SK-N-SH (cell line): ENCODE results near the gene SARS2. TPM values are rescaled to one million over a fixed set of nuclear protein-coding genes. Genes with fewer than 3 reads are reported as not detected.
A peak's percentile ranks its signal among the peaks of the same experiment; 100 is the strongest.

ENCODE experiments used
- CTCF ChIA-PET: fragments of 300-600, 350-600 bp; formaldehyde crosslinking; extraction: SDS; loops from one replicate; lab custom pipeline; 2021; lab: Yijun Ruan, JAX
- POLR2A ChIA-PET: fragments of 350-600 bp; sonication (Branson Sonifier 250); formaldehyde crosslinking; extraction: SDS; loops from one replicate; lab custom pipeline; 2020; ENCODE audit warnings: antibody characterized with exemption, inconsistent platforms; lab: Yijun Ruan, JAX
- DNase-seq: peaks from one replicate; pipeline ENCODE4 v3.0.0; 2012
- H2AFZ ChIP-seq: fragments of 200-600 bp; sonication (generic); 2 replicates; pipeline ENCODE4 v1.8.1; 2016; ENCODE audit warnings: antibody characterized with exemption, mild to moderate bottlenecking, low read depth
- H3F3A ChIP-seq: fragments of 200-600 bp; sonication (generic); replicated peaks from 2 replicates; pipeline ENCODE3; 2016; ENCODE audit warnings: antibody characterized with exemption, mild to moderate bottlenecking; ENCODE audit not compliant: insufficient read depth
- H3K27ac ChIP-seq, 2 experiments: fragments of 200-500 bp in 1 of 2; fragments of 200-600 bp in 1 of 2; sonication (Bioruptor generic) in 1 of 2; sonication (generic), shearing (Covaris generic) in 1 of 2; 2 replicates each; pipeline versions ENCODE4 v1.5.1 to v1.6.1; 2014 to 2016; ENCODE audit warnings: low read depth in 2 of 2, inconsistent platforms in 1 of 2, low read length in 1 of 2, mild to moderate bottlenecking in 1 of 2, mixed read lengths in 1 of 2
- H3K27me3 ChIP-seq: fragments of 200-600 bp; sonication (generic), shearing (Covaris generic); 2 replicates; pipeline ENCODE4 v1.6.1; 2016; ENCODE audit warnings: mixed run types; ENCODE audit not compliant: insufficient read depth
- H3K36me3 ChIP-seq, 2 experiments: fragments of 200-500 bp in 1 of 2; fragments of 200-600 bp in 1 of 2; sonication (Bioruptor generic) in 1 of 2; sonication (generic) in 1 of 2; replicated peaks in 1 of 2; 2 replicates each; pipeline versions ENCODE3 to v1.5.1; 2014 to 2016; ENCODE audit warnings: low read length in 1 of 2, mild to moderate bottlenecking in 1 of 2; ENCODE audit not compliant: insufficient read depth in 2 of 2, control insufficient read depth in 1 of 2
- H3K4me1 ChIP-seq, 2 experiments: fragments of 200-500 bp in 1 of 2; fragments of 200-600 bp in 1 of 2; sonication (Bioruptor generic) in 1 of 2; sonication (generic), shearing (Covaris generic) in 1 of 2; 2 replicates each; pipeline versions ENCODE4 v1.5.1 to v1.6.1; 2014 to 2016; ENCODE audit warnings: low read depth in 1 of 2, low read length in 1 of 2, mixed run types in 1 of 2; ENCODE audit not compliant: insufficient read depth in 2 of 2, control insufficient read depth in 1 of 2
- H3K4me2 ChIP-seq: fragments of 200-600 bp; sonication (generic), shearing (Covaris generic); 2 replicates; pipeline ENCODE4 v1.6.1; 2017; ENCODE audit warnings: mixed run types
- H3K4me3 ChIP-seq, 2 experiments: fragments of 200-500 bp in 1 of 2; fragments of 200-600 bp in 1 of 2; sonication (Bioruptor generic) in 1 of 2; sonication (generic), shearing (Covaris generic) in 1 of 2; 2 replicates each; pipeline versions ENCODE4 v1.5.1 to v1.8.1; 2014 to 2016; ENCODE audit warnings: low read depth in 2 of 2, inconsistent platforms in 1 of 2, low read length in 1 of 2, mild to moderate bottlenecking in 1 of 2, mixed read lengths in 1 of 2, moderate library complexity in 1 of 2
- H3K79me2 ChIP-seq: fragments of 200-600 bp; sonication (generic); 2 replicates; pipeline ENCODE4 v1.8.1; 2017; ENCODE audit warnings: mild to moderate bottlenecking; ENCODE audit not compliant: insufficient read depth
- H3K9ac ChIP-seq: fragments of 200-600 bp; sonication (generic); 2 replicates; pipeline ENCODE4 v1.6.1; 2017; ENCODE audit warnings: mixed run types
- H3K9me2 ChIP-seq: fragments of 200-600 bp; sonication (generic); 2 replicates; pipeline ENCODE4 v1.6.1; 2017; ENCODE audit warnings: mixed run types
- H3K9me3 ChIP-seq: fragments of 200-600 bp; sonication (generic); 2 replicates; pipeline ENCODE4 v1.6.1; 2017; ENCODE audit warnings: mixed run types, mild to moderate bottlenecking, moderate library complexity
- H4K20me1 ChIP-seq: fragments of 200-600 bp; sonication (generic); 2 replicates; pipeline ENCODE4 v1.6.1; 2017; ENCODE audit warnings: mild to moderate bottlenecking, mixed run types; ENCODE audit not compliant: insufficient read depth
- CHD2 ChIP-seq: fragments of 150-350 bp; IDR thresholded peaks from 2 replicates; pipeline ENCODE4 v1.6.1; 2018; ENCODE audit warnings: low read length; ENCODE audit not compliant: partially characterized antibody
- FOSL2 ChIP-seq: IDR thresholded peaks from 2 replicates; pipeline ENCODE4 v1.4.0; 2012; ENCODE audit warnings: low read depth, mild to moderate bottlenecking, moderate library complexity, borderline replicate concordance
- GATA2 ChIP-seq: sonication (generic); formaldehyde crosslinking; IDR thresholded peaks from 2 replicates; pipeline ENCODE4 v1.5.0; 2020; ENCODE audit warnings: mild to moderate bottlenecking, missing genetic modification reagents
- IRF3 ChIP-seq: fragments of 150-350 bp; IDR thresholded peaks from 2 replicates; pipeline ENCODE4 v1.6.1; 2016; ENCODE audit warnings: mild to moderate bottlenecking, low read depth, low read length
- MAX ChIP-seq: IDR thresholded peaks from 2 replicates; pipeline ENCODE4 v1.4.0; 2012; ENCODE audit warnings: low read depth
- MEF2A ChIP-seq: IDR thresholded peaks from 2 replicates; pipeline ENCODE4 v1.4.0; 2012; ENCODE audit warnings: low read depth, borderline replicate concordance
- MXI1 ChIP-seq: IDR thresholded peaks from 2 replicates; pipeline ENCODE4 v1.6.1; 2012; ENCODE audit warnings: mild to moderate bottlenecking, low read depth, low read length, improper control_type of control experiment
- RAD21 ChIP-seq: IDR thresholded peaks from 2 replicates; pipeline ENCODE4 v1.6.1; 2012; ENCODE audit warnings: mild to moderate bottlenecking, low read length
- RCOR1 ChIP-seq: fragments of 150-350 bp; IDR thresholded peaks from 2 replicates; pipeline ENCODE4 v1.6.1; 2017; ENCODE audit warnings: antibody characterized with exemption, low read length
- RFX5 ChIP-seq: IDR thresholded peaks from 2 replicates; pipeline ENCODE4 v1.6.1; 2012; ENCODE audit warnings: mild to moderate bottlenecking, improper control_type of control experiment, low read length
- SMC3 ChIP-seq: IDR thresholded peaks from 2 replicates; pipeline ENCODE4 v1.6.1; 2012; ENCODE audit warnings: low read depth, low read length, improper control_type of control experiment
- TCF12 ChIP-seq: IDR thresholded peaks from 2 replicates; pipeline ENCODE4 v1.4.0; 2012
- USF1 ChIP-seq: IDR thresholded peaks from 2 replicates; pipeline ENCODE4 v1.4.0; 2012; ENCODE audit warnings: low read depth, borderline replicate concordance
- ZBTB33 ChIP-seq: IDR thresholded peaks from 2 replicates; pipeline ENCODE4 v1.4.0; 2012; ENCODE audit warnings: low read depth, borderline replicate concordance
- whole genome bisulfite sequencing: methylation state at CpG from one replicate; pipeline ENCODE4 v1.1.6; 2017; ENCODE audit warnings: low lambda C conversion rate; 5-methylcytosine and 5-hydroxymethylcytosine counted together
- polyA plus RNA-seq, 3 experiments: library from polyadenylated mRNA; depleted of rRNA; stranded (reverse); fragments of >200 nt; gene quantifications; 2 replicates each; pipeline ENCODE4 v1.2.3, GENCODE V29; 2012

The SARS2 gene
- polyA plus RNA-seq, 1 of the 3 experiments (the other 2 are of a cell fraction), result 36.5 TPM

GRCh38 chr19:38918526-38918925, 12.0 kb downstream of the SARS2 start:
- DNase-seq, result peak; percentile 27
- TF ChIP-seq TCF12 (no peak), MAX (no peak), CHD2 (no peak), RCOR1 (no peak), IRF3 (no peak), RFX5 (no peak), SMC3 (no peak), GATA2 (CRISPR knock-in tag) (no peak), FOSL2 (no peak), USF1 (no peak), MXI1 (no peak), MEF2A (no peak), ZBTB33 (no peak), RAD21 (no peak)
- peaks cover 0 to 10% of the 10 kb centered on the region in 2 experiments; a peak in 1 of 4 replicates for H3K4me1 ChIP-seq
- peaks cover 0 to 6% of the 10 kb centered on the region in 2 experiments for H3K36me3 ChIP-seq
- H3K79me2 ChIP-seq, result no peaks in the 10 kb centered on the region
- CTCF ChIA-PET, result interaction anchor here (1.5 to 3.4 kb wide), 2 partner anchors 12 to 18 kb away, joined by 5 to 23 read pairs; partner anchors contain the start of genes MRPS12, NFKBIB, SARS2 and SIRT2
- H3K9ac ChIP-seq, result no peak overlapping the region
- H3K4me2 ChIP-seq, result no peak overlapping the region
- H3K4me3 ChIP-seq, result no peak overlapping the region
- H3K27ac ChIP-seq, result no peak overlapping the region
- no peaks in the 10 kb centered on the region for H4K20me1 ChIP-seq
- WGBS, result 96% methylated on average over 10 of the region's 10 CpGs
- no peaks in the 10 kb centered on the region for H3F3A ChIP-seq
- H3K9me3 ChIP-seq, result no peaks in the 10 kb centered on the region
- no peak overlapping the region for H2AFZ ChIP-seq
- H3K9me2 ChIP-seq, result no peaks in the 10 kb centered on the region
- no peaks in the 10 kb centered on the region for H3K27me3 ChIP-seq
- POLR2A ChIA-PET, result interaction anchor here (0.6 to 1.2 kb wide), 2 partner anchors 12 to 32 kb away, joined by 3 to 4 read pairs; partner anchors contain the start of genes MRPS12 and SARS2
